Measurements from ENCODE around the gene NETO1.

DNA sequence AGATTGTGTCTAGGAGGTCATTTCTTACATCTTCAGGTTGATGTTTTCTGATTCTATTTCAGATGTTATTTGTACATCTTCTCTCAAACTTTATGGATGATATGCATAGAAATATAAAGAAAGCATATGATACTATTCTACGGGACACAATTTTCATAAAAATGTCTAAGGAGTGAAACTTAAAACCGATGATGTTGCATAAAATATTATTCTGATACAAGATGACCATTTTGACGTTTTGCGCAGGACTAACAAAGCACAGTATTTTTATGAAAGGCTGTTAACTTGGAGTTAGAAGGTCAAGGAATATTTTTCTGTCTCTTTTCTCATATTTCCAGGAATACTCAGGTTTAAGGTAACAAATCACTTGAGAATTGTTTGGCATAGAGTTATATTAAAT is 8.7 kb downstream of the NETO1 start:
- TF ChIP-seq, protein P1, sequence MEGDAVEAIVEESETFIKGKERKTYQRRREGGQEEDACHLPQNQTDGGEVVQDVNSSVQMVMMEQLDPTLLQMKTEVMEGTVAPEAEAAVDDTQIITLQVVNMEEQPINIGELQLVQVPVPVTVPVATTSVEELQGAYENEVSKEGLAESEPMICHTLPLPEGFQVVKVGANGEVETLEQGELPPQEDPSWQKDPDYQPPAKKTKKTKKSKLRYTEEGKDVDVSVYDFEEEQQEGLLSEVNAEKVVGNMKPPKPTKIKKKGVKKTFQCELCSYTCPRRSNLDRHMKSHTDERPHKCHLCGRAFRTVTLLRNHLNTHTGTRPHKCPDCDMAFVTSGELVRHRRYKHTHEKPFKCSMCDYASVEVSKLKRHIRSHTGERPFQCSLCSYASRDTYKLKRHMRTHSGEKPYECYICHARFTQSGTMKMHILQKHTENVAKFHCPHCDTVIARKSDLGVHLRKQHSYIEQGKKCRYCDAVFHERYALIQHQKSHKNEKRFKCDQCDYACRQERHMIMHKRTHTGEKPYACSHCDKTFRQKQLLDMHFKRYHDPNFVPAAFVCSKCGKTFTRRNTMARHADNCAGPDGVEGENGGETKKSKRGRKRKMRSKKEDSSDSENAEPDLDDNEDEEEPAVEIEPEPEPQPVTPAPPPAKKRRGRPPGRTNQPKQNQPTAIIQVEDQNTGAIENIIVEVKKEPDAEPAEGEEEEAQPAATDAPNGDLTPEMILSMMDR (CRISPR knock-in tag; IDR thresholded peaks at IDR 0.05), result no peak
- no peak for TF ChIP-seq TCF7 (IDR thresholded peaks at IDR 0.05; ENCODE audit: low read depth)
- TF ChIP-seq, protein P2, sequence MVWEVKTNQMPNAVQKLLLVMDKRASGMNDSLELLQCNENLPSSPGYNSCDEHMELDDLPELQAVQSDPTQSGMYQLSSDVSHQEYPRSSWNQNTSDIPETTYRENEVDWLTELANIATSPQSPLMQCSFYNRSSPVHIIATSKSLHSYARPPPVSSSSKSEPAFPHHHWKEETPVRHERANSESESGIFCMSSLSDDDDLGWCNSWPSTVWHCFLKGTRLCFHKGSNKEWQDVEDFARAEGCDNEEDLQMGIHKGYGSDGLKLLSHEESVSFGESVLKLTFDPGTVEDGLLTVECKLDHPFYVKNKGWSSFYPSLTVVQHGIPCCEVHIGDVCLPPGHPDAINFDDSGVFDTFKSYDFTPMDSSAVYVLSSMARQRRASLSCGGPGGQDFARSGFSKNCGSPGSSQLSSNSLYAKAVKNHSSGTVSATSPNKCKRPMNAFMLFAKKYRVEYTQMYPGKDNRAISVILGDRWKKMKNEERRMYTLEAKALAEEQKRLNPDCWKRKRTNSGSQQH (CRISPR knock-in tag; IDR thresholded peaks at IDR 0.05; ENCODE audit: low read depth), result no peak
- no peak for TF ChIP-seq ZNF326 (CRISPR knock-in tag; IDR thresholded peaks at IDR 0.05; ENCODE audit: borderline replicate concordance)
- no peak for TF ChIP-seq FOSL2 (CRISPR knock-in tag; IDR thresholded peaks at IDR 0.05)
- no peak for TF ChIP-seq RAD21 (CRISPR knock-in tag; IDR thresholded peaks at IDR 0.05)
- no peak for TF ChIP-seq POLR2AphosphoS5 (IDR thresholded peaks at IDR 0.05; ENCODE audit: low read depth, low read length)
- TF ChIP-seq, protein P3, sequence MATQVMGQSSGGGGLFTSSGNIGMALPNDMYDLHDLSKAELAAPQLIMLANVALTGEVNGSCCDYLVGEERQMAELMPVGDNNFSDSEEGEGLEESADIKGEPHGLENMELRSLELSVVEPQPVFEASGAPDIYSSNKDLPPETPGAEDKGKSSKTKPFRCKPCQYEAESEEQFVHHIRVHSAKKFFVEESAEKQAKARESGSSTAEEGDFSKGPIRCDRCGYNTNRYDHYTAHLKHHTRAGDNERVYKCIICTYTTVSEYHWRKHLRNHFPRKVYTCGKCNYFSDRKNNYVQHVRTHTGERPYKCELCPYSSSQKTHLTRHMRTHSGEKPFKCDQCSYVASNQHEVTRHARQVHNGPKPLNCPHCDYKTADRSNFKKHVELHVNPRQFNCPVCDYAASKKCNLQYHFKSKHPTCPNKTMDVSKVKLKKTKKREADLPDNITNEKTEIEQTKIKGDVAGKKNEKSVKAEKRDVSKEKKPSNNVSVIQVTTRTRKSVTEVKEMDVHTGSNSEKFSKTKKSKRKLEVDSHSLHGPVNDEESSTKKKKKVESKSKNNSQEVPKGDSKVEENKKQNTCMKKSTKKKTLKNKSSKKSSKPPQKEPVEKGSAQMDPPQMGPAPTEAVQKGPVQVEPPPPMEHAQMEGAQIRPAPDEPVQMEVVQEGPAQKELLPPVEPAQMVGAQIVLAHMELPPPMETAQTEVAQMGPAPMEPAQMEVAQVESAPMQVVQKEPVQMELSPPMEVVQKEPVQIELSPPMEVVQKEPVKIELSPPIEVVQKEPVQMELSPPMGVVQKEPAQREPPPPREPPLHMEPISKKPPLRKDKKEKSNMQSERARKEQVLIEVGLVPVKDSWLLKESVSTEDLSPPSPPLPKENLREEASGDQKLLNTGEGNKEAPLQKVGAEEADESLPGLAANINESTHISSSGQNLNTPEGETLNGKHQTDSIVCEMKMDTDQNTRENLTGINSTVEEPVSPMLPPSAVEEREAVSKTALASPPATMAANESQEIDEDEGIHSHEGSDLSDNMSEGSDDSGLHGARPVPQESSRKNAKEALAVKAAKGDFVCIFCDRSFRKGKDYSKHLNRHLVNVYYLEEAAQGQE (IDR thresholded peaks at IDR 0.05; ENCODE audit: borderline replicate concordance in 1 of 2, low read depth in 1 of 2, low read length in 2 of 2), result no peak
- no peak for TF ChIP-seq ZNF282 (IDR thresholded peaks at IDR 0.05; ENCODE audit: partially characterized antibody)
- no peak for TF ChIP-seq ZNF331 (CRISPR knock-in tag; IDR thresholded peaks at IDR 0.05)
- no peak for TF ChIP-seq TARDBP (CRISPR knock-in tag; IDR thresholded peaks at IDR 0.05)

All from HepG2 (cell line).